GM23248 (cell line): ENCODE data around the gene GHRL. TPM values are rescaled to one million over a fixed set of nuclear protein-coding genes. Genes with fewer than 3 reads are reported as not detected.

ENCODE experiments used
- DNase-seq: peaks from one replicate; pipeline ENCODE4 v3.0.0-alpha.2; 2015
- H2AFZ ChIP-seq: fragments of 200-600 bp; sonication (generic); 2 replicates; pipeline ENCODE4 v1.6.1; 2016; ENCODE audit warnings: antibody characterized with exemption
- H3F3A ChIP-seq: fragments of 200-600 bp; sonication (generic); 2 replicates; pipeline ENCODE4 v1.6.1; 2016; ENCODE audit warnings: mild to moderate bottlenecking, antibody characterized with exemption, mixed run types; ENCODE audit not compliant: insufficient read depth
- H3K27ac ChIP-seq: fragments of 200-600 bp; sonication (generic); 2 replicates; pipeline ENCODE4 v1.5.1; 2016; ENCODE audit warnings: mild to moderate bottlenecking
- H3K27me3 ChIP-seq: fragments of 200-600 bp; sonication (generic); replicated peaks from 2 replicates; pipeline ENCODE4 v1.6.1; 2016; ENCODE audit warnings: mild to moderate bottlenecking; ENCODE audit not compliant: insufficient read depth
- H3K36me3 ChIP-seq: fragments of 200-600 bp; sonication (generic); 2 replicates; pipeline ENCODE4 v1.6.1; 2016; ENCODE audit warnings: low read depth, mild to moderate bottlenecking
- H3K4me1 ChIP-seq: fragments of 200-600 bp; sonication (generic); 2 replicates; pipeline ENCODE4 v1.6.1; 2016; ENCODE audit warnings: mild to moderate bottlenecking; ENCODE audit not compliant: insufficient read depth
- H3K4me2 ChIP-seq: fragments of 200-600 bp; sonication (generic); one replicate; pipeline ENCODE4 v1.6.1; 2016; ENCODE audit warnings: mild to moderate bottlenecking; ENCODE audit not compliant: unreplicated experiment
- H3K4me3 ChIP-seq: fragments of 200-600 bp; sonication (generic); 2 replicates; pipeline ENCODE4 v1.5.1; 2016; ENCODE audit warnings: mild to moderate bottlenecking
- H3K79me2 ChIP-seq: fragments of 200-600 bp; sonication (generic); 2 replicates; pipeline ENCODE4 v1.6.1; 2016; ENCODE audit warnings: mild to moderate bottlenecking; ENCODE audit not compliant: insufficient read depth
- H3K9ac ChIP-seq: fragments of 200-600 bp; sonication (generic); 2 replicates; pipeline ENCODE4 v1.6.1; 2016; ENCODE audit warnings: mild to moderate bottlenecking
- H3K9me2 ChIP-seq: fragments of 200-600 bp; sonication (generic); 2 replicates; pipeline ENCODE4 v1.6.1; 2016; ENCODE audit warnings: mixed run types, mild to moderate bottlenecking, moderate library complexity; ENCODE audit not compliant: insufficient read depth
- H3K9me3 ChIP-seq: fragments of 200-600 bp; sonication (generic); one replicate; pipeline ENCODE4 v1.6.1; 2017; ENCODE audit warnings: low read depth
- H4K20me1 ChIP-seq: fragments of 200-600 bp; sonication (generic); 2 replicates; pipeline ENCODE4 v1.6.0; 2016; ENCODE audit not compliant: insufficient read depth
- EZH2 ChIP-seq: fragments of 200-600 bp; sonication (generic); IDR thresholded peaks from 2 replicates; pipeline ENCODE4 v1.6.1; 2018; ENCODE audit warnings: antibody characterized with exemption, mild to moderate bottlenecking; ENCODE audit not compliant: insufficient read depth, poor library complexity, severe bottlenecking
- EZH2phosphoT487 ChIP-seq: fragments of 200-600 bp; sonication (generic); IDR thresholded peaks from 2 replicates; pipeline ENCODE4 v1.6.1; 2018; ENCODE audit warnings: antibody characterized with exemption, moderate library complexity, mild to moderate bottlenecking, low read depth; ENCODE audit not compliant: insufficient read depth
- WGBS, 2 experiments: methylation state at CpG; one replicate each; pipeline ENCODE4 v1.1.6; 2015 to 2017; ENCODE audit warnings: low lambda C conversion rate in 2 of 2, low coverage in 1 of 2; ENCODE audit errors: missing lambda C conversion rate in 2 of 2; 5-methylcytosine and 5-hydroxymethylcytosine counted together
- in situ Hi-C: fragments of 300-500 bp; cut with MboI; formaldehyde crosslinking; loops from 2 replicates; pipeline ENCODE4 v1.15.0; 2020
- polyA plus RNA-seq: library from polyadenylated mRNA; unstranded; fragments of >200 nt; fragmentation: Nextera tagmentation; extraction: Ambion mirVana; gene quantifications from 2 replicates; pipeline ENCODE4 v1.2.1, GENCODE V29; 2016
- total RNA-seq: library from RNA; depleted of rRNA; stranded (reverse); fragments of >200 nt; shearing (Covaris generic); gene quantifications from 2 replicates; pipeline ENCODE4 v1.2.3, GENCODE V29; 2014

Gene GHRL
- total and polyA plus RNA-seq, 2 experiments from 2014 or later, result 0.71 TPM; not detected in 1

GRCh38 chr3:10330319-10330718, 37.6 kb upstream of the GHRL start:
- H2AFZ ChIP-seq, result no peak overlapping the region
- no peak for DNase-seq
- H3K4me1 ChIP-seq, result no peaks in the 10 kb centered on the region
- H3K9me2 ChIP-seq, result no peaks in the 10 kb centered on the region
- H4K20me1 ChIP-seq, result no peaks in the 10 kb centered on the region
- no peaks in the 10 kb centered on the region for H3K79me2 ChIP-seq
- no peak overlapping the region for H3K4me3 ChIP-seq
- peaks cover 71% of the 10 kb centered on the region for H3K27me3 ChIP-seq
- H3K36me3 ChIP-seq, result no peaks in the 10 kb centered on the region
- no peak overlapping the region for H3K4me2 ChIP-seq
- no peaks in the 10 kb centered on the region for H3F3A ChIP-seq
- H3K27ac ChIP-seq, result no peak overlapping the region
- H3K9me3 ChIP-seq, result no peaks in the 10 kb centered on the region
- in situ Hi-C loops, result no loop called here
- TF ChIP-seq EZH2 (no peak), EZH2phosphoT487 (no peak)
- WGBS, 2 experiments, result 54 to 55% methylated on average over 12 of the region's 12 CpGs
- no peak overlapping the region for H3K9ac ChIP-seq

- no peaks in the 10 kb centered on the region for H3K9me3 ChIP-seq
- no peaks in the 10 kb centered on the region for H3K79me2 ChIP-seq
- 10 to 13% methylated on average over 14 of the region's 14 CpGs for WGBS, 2 experiments
- H4K20me1 ChIP-seq, result no peaks in the 10 kb centered on the region
- H3K36me3 ChIP-seq, result no peaks in the 10 kb centered on the region
- no peak overlapping the region for H2AFZ ChIP-seq
- H3F3A ChIP-seq, result no peaks in the 10 kb centered on the region
- DNase-seq, result no peak
- in situ Hi-C loops, result no loop called here
- no peak overlapping the region for H3K27ac ChIP-seq
- H3K9me2 ChIP-seq, result no peaks in the 10 kb centered on the region
- TF ChIP-seq EZH2 (peak; percentile 54), EZH2phosphoT487 (no peak)
- H3K9ac ChIP-seq, result no peak overlapping the region
- no peaks in the 10 kb centered on the region for H3K4me1 ChIP-seq
- H3K4me3 ChIP-seq, result no peak overlapping the region
- H3K4me2 ChIP-seq, result no peak overlapping the region
- peaks cover 72% of the 10 kb centered on the region for H3K27me3 ChIP-seq
These were observed 36.8 kb upstream of the GHRL start for GRCh38 chr3:10329495-10330015.

GRCh38 chr3:10328460-10329071, 35.8 kb upstream of the GHRL start:
- H4K20me1 ChIP-seq, result no peaks in the 10 kb centered on the region
- H3K4me1 ChIP-seq, result no peaks in the 10 kb centered on the region
- no peaks in the 10 kb centered on the region for H3K79me2 ChIP-seq
- no peak overlapping the region for H2AFZ ChIP-seq
- no peaks in the 10 kb centered on the region for H3F3A ChIP-seq
- H3K27ac ChIP-seq, result no peak overlapping the region
- no peaks in the 10 kb centered on the region for H3K9me3 ChIP-seq
- H3K4me3 ChIP-seq, result no peak overlapping the region
- no peak overlapping the region for H3K4me2 ChIP-seq
- DNase-seq, result no peak
- H3K27me3 ChIP-seq, result peaks cover 72% of the 10 kb centered on the region
- no peaks in the 10 kb centered on the region for H3K36me3 ChIP-seq
- no peaks in the 10 kb centered on the region for H3K9me2 ChIP-seq
- WGBS, 2 experiments, result 35 to 37% methylated on average over 31 of the region's 31 CpGs
- no peak overlapping the region for H3K9ac ChIP-seq
- in situ Hi-C loops, result no loop called here
- TF ChIP-seq EZH2phosphoT487, result no peak
- TF ChIP-seq EZH2, result no peak

GRCh38 chr3:10327592-10327991, 34.8 kb upstream of the GHRL start:
- 45 to 48% methylated on average over 10 of the region's 10 CpGs for WGBS, 2 experiments
- Histone ChIP-seq H3K27ac (no peak overlapping the region), H2AFZ (no peak overlapping the region), H3K4me2 (no peak overlapping the region), H3K27me3 (peaks cover 70% of the 10 kb centered on the region), H3K9ac (no peak overlapping the region), H3K79me2 (no peaks in the 10 kb centered on the region), H3K4me1 (no peaks in the 10 kb centered on the region), H4K20me1 (no peaks in the 10 kb centered on the region), H3K36me3 (no peaks in the 10 kb centered on the region), H3K9me3 (no peaks in the 10 kb centered on the region), H3F3A (no peaks in the 10 kb centered on the region), H3K9me2 (no peaks in the 10 kb centered on the region), H3K4me3 (no peak overlapping the region)
- no peak for TF ChIP-seq EZH2phosphoT487
- TF ChIP-seq EZH2, result no peak
- in situ Hi-C loops, result no loop called here
- DNase-seq, result no peak
